DND-41 (cell line): ENCODE measurements around the gene FBXO33.

Source experiments
- CTCF ChIP-seq: IDR thresholded peaks from 2 replicates; pipeline ENCODE4 v1.5.1; 2012; ENCODE audit warnings: borderline replicate concordance, low read length, moderate library complexity, mild to moderate bottlenecking; ENCODE audit not compliant: poor library complexity, severe bottlenecking; ENCODE audit errors: extremely low read depth
- EZH2 ChIP-seq: IDR thresholded peaks from 3 replicates; pipeline ENCODE4 v1.6.1; 2012; ENCODE audit warnings: borderline replicate concordance, low read depth, mild to moderate bottlenecking, moderate library complexity, low read length, inconsistent platforms; ENCODE audit not compliant: severe bottlenecking

GRCh38 chr14:39396448-39396847, 35.8 kb downstream of the FBXO33 start:
- TF ChIP-seq CTCF = no peak
- TF ChIP-seq EZH2 = no peak
